ENCODE data around the gene DENND11. TPM values are rescaled to one million over a fixed set of nuclear protein-coding genes. Genes with fewer than 3 reads are reported as not detected.

The DENND11 gene
- polyA plus RNA-seq, 1 donor, result 40.2 TPM

- no peak for DNase-seq
Observed at GRCh38 chr7:141685285-141686023, 16.5 kb downstream of the DENND11 start.

GRCh38 chr7:141679014-141679413, 23.0 kb downstream of the DENND11 start:
- DNase-seq, result no peak

DNA sequence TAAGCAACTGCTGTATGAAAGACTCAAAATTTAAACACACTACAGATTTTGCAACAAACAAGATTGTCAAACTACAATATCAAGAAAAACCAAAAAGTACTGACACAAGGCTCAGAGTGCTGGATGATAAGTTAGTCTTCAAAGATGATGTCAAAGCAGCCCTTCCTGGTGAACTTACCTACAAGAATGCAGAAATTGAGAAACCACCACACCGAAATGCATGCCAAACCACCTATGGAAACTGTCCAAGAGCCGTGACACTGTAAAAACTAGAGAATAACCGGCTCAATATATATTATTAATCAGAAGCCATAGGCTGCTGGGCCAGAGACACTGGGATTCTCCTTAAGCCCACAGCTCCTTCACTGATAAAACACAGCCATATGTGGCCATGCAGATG, 25.3 kb downstream of the DENND11 start:
- DNase-seq, result no peak

GRCh38 chr7:141675436-141676215, 26.3 kb downstream of the DENND11 start:
- DNase-seq, result no peak

DNA sequence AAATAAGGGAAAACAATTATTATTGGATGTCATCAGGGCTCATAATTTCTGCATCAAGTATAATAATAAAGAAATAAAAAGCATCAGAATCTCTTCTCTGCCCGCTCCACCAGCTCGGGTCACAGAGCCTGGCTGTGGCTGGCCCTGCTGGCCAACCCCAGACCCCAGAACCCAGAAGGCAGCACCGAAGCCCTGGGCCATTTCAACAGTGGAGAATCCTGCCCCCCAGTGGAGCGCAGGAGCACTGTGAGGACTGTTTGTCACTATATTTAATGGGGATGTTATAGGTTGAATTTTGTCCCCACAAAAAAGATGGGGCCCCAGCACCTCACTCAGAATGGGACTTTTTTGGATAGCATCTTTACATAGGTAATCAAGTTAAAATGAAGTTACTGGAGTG, 27.3 kb downstream of the DENND11 start:
- no peak for DNase-seq

- DNase-seq, result peak; percentile 20
Observed at GRCh38 chr7:141674171-141674671, 27.7 kb downstream of the DENND11 start.

GRCh38 chr7:141673346-141673745, 28.6 kb downstream of the DENND11 start:
- DNase-seq, result no peak

DNA sequence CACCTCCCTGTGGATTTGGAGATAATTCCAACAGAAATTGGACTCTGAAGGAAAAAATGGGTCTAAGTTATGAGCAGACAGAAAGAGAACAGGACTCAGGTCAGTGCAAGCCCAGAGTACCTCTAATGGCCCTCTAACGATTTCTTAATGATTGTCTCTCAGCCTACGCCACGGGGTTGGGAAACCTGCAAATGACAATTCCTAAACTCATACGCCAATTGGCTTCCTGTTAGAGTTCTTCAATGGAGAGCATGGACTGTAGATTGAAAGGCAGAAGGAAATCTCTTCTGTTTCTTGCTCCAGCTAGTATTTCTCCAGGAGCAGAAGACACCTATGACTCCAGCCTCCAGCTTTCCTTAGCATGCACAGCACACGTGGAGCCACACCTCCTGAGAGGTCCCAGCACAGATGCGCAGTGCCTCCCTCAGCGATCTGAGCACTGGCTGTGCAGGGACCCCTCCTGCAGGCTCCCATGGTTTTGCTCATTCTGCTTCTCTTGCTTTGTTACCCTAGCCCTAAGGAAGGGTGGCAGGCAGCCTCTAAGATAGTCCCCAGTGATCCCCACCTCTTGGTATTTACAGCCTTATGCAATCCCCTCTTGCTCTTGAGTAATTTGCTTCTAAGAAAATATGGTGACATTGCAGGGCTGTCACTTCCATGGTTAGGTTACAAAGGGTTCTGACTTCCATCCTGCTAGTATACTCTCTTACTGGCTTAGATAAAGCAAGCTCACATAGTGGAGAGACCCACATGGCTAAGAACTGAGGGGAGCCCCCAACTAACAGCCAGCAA, 30.1 kb downstream of the DENND11 start:
- no peak for DNase-seq

GRCh38 chr7:141668853-141669252, 33.1 kb downstream of the DENND11 start:
- no peak for DNase-seq

DNA sequence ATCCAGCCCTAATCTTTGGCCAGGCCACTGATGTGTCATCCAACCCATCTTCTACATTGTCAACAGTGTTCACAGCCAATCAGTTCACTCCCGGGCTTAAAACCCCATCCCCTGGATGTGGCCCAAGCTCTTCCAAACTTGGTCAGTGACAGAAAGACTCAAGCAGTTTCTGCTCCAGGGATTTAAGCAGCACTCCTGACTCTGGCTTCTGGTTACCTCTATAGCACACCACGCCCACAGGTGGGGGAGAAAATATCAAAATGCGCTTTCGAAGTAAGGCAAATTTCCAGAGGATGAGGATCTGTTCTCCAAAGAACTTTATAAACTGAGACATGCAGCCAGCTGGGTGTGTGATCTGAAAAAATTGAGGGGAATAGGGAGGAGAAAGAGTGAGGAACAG, 35.9 kb downstream of the DENND11 start:
- DNase-seq, result no peak

DNA sequence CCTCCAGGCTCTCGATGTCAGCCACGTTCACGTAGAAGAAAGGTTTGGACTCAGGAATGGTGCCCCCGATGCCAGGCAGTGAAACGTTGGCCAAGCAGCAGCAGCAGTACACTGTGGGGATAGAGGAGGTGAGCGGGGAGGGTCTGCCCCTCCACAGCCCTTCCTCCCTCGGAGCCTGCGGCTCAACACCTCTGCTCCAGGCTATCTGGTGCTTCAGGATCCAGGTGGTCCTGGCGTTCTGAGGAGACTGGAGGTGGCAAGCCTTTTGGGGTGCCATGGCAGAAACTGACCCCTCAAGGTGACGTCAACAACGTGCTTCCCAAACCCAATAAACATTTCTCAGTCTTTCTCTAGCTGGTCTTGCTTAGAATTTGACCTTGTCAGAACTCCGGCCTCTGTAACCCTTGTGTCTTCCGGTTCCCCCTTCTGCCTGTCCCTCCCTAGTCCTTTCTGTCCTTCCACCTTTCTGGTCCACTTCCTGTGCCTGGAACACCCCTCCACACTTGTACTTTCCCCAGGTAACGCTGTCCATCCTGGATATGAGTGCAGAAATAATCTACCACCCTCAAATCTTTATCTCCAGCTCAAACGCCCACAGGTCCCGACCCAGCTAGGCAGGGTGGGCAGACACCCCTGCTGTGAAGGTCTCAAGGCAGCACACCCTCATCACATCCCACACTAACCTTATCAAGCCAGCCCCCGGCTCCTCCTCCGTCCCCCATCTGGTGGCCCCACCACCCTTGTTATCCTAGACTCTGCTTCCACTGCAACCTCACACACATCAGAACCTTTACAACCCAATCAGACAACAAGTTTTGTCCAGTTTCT, 36.5 kb downstream of the DENND11 start:
- no peak for DNase-seq

GRCh38 chr7:141664450-141664849, 37.5 kb downstream of the DENND11 start:
- DNase-seq, result no peak

DNA sequence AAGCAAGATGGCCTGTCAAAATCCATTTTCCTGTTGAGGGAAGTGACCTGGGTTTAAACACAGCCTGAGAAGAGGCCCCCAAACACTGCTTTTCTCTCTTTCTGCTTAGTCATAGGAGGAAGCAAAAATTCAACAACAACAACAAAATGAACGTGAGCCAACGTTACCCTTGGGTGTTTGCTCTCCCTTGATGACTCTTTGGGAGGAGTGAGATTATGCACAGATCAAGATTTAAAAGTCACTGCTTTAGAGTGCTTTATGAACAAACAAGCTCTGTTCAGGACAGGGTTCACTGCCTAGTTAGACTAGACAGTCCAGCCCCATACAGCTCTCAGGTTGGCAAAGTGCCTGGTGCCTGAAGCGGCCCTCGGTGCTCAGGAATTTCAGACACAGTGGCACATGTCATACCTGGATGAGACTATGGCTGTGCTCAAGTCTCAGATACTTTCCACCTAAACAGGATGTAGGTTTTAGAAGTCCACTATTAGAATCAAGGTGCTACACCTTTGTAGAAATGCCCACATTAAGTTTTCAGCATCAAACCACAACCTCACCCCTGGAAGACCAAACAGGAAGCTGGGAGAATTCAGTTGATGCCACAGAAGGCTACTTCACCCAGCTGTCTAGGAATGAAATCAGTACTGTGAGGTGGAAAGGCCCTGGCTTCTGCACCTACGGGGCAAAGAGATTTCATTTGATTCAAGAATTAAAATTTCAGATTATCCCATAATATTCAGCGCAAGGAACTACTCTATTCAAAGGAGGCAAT, 38.7 kb downstream of the DENND11 start:
- no peak for DNase-seq

DNA sequence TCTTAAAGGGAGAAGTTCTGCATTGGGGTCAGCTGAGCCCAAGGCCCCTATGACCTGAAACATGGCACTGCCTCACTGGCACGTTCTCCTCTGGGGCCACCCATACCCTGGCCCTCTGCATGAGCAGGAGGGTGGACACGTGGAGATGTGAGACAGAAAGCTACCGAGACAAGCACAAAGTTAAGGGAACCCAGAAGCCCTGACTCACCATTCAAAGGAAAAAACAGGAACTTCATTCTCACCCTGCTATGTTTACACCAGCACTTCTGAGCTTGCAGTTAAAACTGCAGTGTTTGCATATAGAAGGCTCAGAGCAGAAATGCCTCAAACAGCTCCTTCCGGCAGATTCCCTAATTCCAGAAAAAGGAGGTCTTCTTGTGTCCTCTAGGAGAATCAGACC, 41.7 kb downstream of the DENND11 start:
- no peak for DNase-seq

DNA sequence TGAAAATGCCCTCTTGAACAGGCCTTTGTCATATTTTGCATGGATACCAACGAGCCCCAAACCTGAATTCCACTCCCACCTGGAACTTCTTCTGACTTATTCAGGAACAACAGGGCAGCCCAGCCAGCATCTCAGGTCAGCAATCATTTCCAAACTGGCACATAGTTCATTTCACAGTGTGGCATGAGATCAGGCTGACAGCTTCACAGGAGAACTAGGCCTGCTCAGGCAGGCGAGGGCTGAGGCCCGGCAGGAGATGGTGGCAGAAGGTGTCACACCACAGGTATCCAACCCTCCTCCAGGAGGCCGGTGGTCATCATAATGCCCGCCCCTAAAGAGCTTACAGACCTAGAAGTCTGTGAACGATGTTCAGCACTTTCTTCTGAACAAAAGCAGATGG, 42.5 kb downstream of the DENND11 start:
- DNase-seq, result no peak

- DNase-seq, result peak; percentile 59
Observed at GRCh38 chr7:141654551-141654950, 47.4 kb downstream of the DENND11 start.

DNA sequence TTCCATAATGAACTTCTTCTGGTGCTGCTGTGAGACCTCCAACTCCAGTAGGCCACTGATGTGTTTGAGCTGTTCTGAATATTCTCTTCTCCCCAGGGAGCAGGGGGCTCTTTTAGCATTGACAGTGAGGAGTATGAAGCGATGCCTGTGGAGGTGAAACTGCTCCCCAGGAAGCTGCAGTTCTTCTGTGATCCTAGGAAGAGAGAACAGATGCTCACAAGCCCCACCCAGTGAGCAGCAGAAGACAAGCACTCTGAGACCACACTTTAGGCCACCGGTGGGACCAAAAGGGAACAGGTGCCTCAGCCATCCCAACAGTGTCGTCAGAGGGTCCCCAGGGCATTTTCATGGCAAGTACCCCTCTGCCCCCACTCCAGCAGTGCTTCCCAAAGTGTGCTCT, 49.3 kb downstream of the DENND11 start:
- no peak for DNase-seq
